ENCODE measurements around the gene SPATS2.
A peak's percentile ranks its signal among the peaks of the same experiment; 100 is the strongest.

Gene SPATS2

GRCh38 chr12:49366652-49367380, 446 bp upstream of the SPATS2 start (continued):
- peak; percentile 79 for TF ChIP-seq KLF17 (tag by site-specific recombination; IDR thresholded peaks at IDR 0.05)
- TF ChIP-seq ZNF830 (tag by site-specific recombination; IDR thresholded peaks at IDR 0.05; ENCODE audit: low read depth), result no peak
- no peak for TF ChIP-seq ZNF214 (tag by site-specific recombination; IDR thresholded peaks at IDR 0.05; ENCODE audit: borderline replicate concordance)
- TF ChIP-seq ZNF350 (tag by site-specific recombination; IDR thresholded peaks at IDR 0.05), result no peak
- TF ChIP-seq ZNF433 (tag by site-specific recombination; IDR thresholded peaks at IDR 0.05; ENCODE audit: low read depth), result no peak
- TF ChIP-seq ZBTB7A (tag by site-specific recombination; IDR thresholded peaks at IDR 0.05; ENCODE audit: low read depth), result no peak; the same call in 1 of the 2 replicates
- no peak for TF ChIP-seq ZNF555 (tag by site-specific recombination; conservative IDR thresholded peaks at IDR 0.05)
- TF ChIP-seq ZNF658 (tag by site-specific recombination; IDR thresholded peaks at IDR 0.05), result no peak
- TF ChIP-seq OVOL3 (tag by site-specific recombination; IDR thresholded peaks at IDR 0.05), result no peak
- TF ChIP-seq ELK4 (IDR thresholded peaks at IDR 0.05; ENCODE audit: borderline replicate concordance, low read depth, low read length), result no peak
- no peak for TF ChIP-seq AEBP2 (tag by site-specific recombination; IDR thresholded peaks at IDR 0.05; ENCODE audit: borderline replicate concordance)
- peak; percentile 99 for TF ChIP-seq ZNF600 (tag by site-specific recombination; IDR thresholded peaks at IDR 0.05)
- no peak for TF ChIP-seq TRIM28 (IDR thresholded peaks at IDR 0.05; ENCODE audit: borderline replicate concordance, low read length)
- TF ChIP-seq ZNF311 (tag by site-specific recombination; IDR thresholded peaks at IDR 0.05; ENCODE audit: borderline replicate concordance), result no peak
- no peak for TF ChIP-seq MEIS1 (CRISPR knock-in tag; IDR thresholded peaks at IDR 0.05; ENCODE audit: borderline replicate concordance)
- no peak for TF ChIP-seq ZNF785 (tag by site-specific recombination; IDR thresholded peaks at IDR 0.05)
- TF ChIP-seq ZNF223 (tag by site-specific recombination; IDR thresholded peaks at IDR 0.05), result no peak
- TF ChIP-seq SP2 (tag by site-specific recombination; IDR thresholded peaks at IDR 0.05), result no peak
- no peak for TF ChIP-seq ZNF37A (tag by site-specific recombination; IDR thresholded peaks at IDR 0.05)
- 0 out of 2 replicates have a peak, but pooled peaks have one; percentile 8 for TF ChIP-seq ZNF596 (tag by site-specific recombination; IDR thresholded peaks at IDR 0.05)
- TF ChIP-seq ZBTB21 (tag by site-specific recombination; IDR thresholded peaks at IDR 0.05), result 0 out of 2 replicates have a peak, but pooled peaks have one; percentile 10
- TF ChIP-seq KLF9 (tag by site-specific recombination; IDR thresholded peaks at IDR 0.05; ENCODE audit: low read depth), result no peak
- TF ChIP-seq ZNF391 (tag by site-specific recombination; IDR thresholded peaks at IDR 0.05; ENCODE audit: borderline replicate concordance, low read depth), result peak; percentile 86; the same call in 1 of the 2 replicates
- TF ChIP-seq ZNF24 (tag by site-specific recombination; IDR thresholded peaks at IDR 0.05), result peak; percentile 16; the same call in 1 of the 2 replicates
- TF ChIP-seq ZFP69B (tag by site-specific recombination; IDR thresholded peaks at IDR 0.05), result 0 out of 2 replicates have a peak, but pooled peaks have one; percentile 59
- no peak for TF ChIP-seq ZNF473 (tag by site-specific recombination; IDR thresholded peaks at IDR 0.05)
- peak; percentile 91; the same call in 1 of the 2 replicates for TF ChIP-seq PBX3 (CRISPR knock-in tag; IDR thresholded peaks at IDR 0.05)
- no peak for TF ChIP-seq ZNF398 (tag by site-specific recombination; IDR thresholded peaks at IDR 0.05)
- peak; percentile 9; the same call in 1 of the 2 replicates for TF ChIP-seq GLIS1 (tag by site-specific recombination; IDR thresholded peaks at IDR 0.05)
- TF ChIP-seq REST (tag by site-specific recombination; IDR thresholded peaks at IDR 0.05), result no peak
